ENCODE measurements around the gene SPECC1L.

- TF ChIP-seq CTCF (conservative IDR thresholded peaks at IDR 0.05; ENCODE audit: low read length) (peak; percentile 49), EZH2phosphoT487 (IDR thresholded peaks at IDR 0.05; ENCODE audit: borderline replicate concordance) (no peak)
Measured at GRCh38 chr22:24230911-24231656, 39.5 kb upstream of the SPECC1L start.

Data from Loucy (cell line).